Tibial artery (tissue), 4 donors: ENCODE measurements around the gene LYRM4.
A peak's percentile ranks its signal among the peaks of the same experiment; 100 is the strongest.

ENCODE experiments used
- DNase-seq, 2 donors: peaks; one replicate each; pipeline ENCODE4 v3.0.0-alpha.2; 2019
- H3K27ac ChIP-seq, 2 donors: fragments of 200-600 bp; sonication (generic) in 1 of 2; 1 replicate in 1 of 2; 2 replicates in 1 of 2; pipeline ENCODE4 v1.5.1; 2018 to 2019; ENCODE audit warnings: mild to moderate bottlenecking in 1 of 2
- H3K27me3 ChIP-seq, 2 donors: fragments of 200-600 bp; sonication (generic) in 1 of 2; one replicate each; pipeline versions ENCODE4 v1.5.1 to v1.6.0; 2016 to 2019
- H3K36me3 ChIP-seq, 3 donors: fragments of 200-600 bp; sonication (generic) in 2 of 3; one replicate each; pipeline ENCODE4 v1.5.1; 2016 to 2019; ENCODE audit warnings: mild to moderate bottlenecking in 2 of 3
- H3K4me1 ChIP-seq, 4 donors: fragments of 200-600 bp; sonication (generic) in 2 of 4; 1 replicate in 3 of 4; 2 replicates in 1 of 4; pipeline ENCODE4 v1.5.1; 2016 to 2019
- H3K4me3 ChIP-seq, 2 donors: fragments of 200-600 bp; sonication (generic) in 1 of 2; 1 replicate in 1 of 2; 2 replicates in 1 of 2; pipeline ENCODE4 v1.5.1; 2018 to 2019; ENCODE audit warnings: mild to moderate bottlenecking in 2 of 2
- H3K9me3 ChIP-seq, 3 donors: fragments of 200-600 bp; sonication (generic) in 1 of 3; one replicate each; pipeline ENCODE4 v1.5.1; 2016 to 2019
- intact Hi-C: fragments of 100-400 bp; cut with DNase I; formaldehyde crosslinking; loops from one replicate; pipeline ENCODE4 v1.15.0; 2023; ENCODE audit warnings: low total_unique reads
- TF ChIP-seq, protein P1 (sequence below), 2 experiments: fragments of 200-600 bp in 1 of 2; fragments of 450-650 bp in 1 of 2; IDR thresholded peaks; one replicate each; pipeline ENCODE4 v1.5.1; 2017 to 2019; ENCODE audit warnings: antibody characterized with exemption in 2 of 2, mild to moderate bottlenecking in 1 of 2, moderate library complexity in 1 of 2

Gene LYRM4

GRCh38 chr6:5100806-5101205, 159.9 kb downstream of the LYRM4 start:
- Histone ChIP-seq H3K36me3 (no peaks in the 10 kb centered on the region), H3K4me3 (no peak overlapping the region), H3K4me1 (no peaks in the 10 kb centered on the region), H3K27me3 (no peaks in the 10 kb centered on the region), H3K9me3 (no peaks in the 10 kb centered on the region), H3K27ac (no peak overlapping the region)
- TF ChIP-seq, protein P1, sequence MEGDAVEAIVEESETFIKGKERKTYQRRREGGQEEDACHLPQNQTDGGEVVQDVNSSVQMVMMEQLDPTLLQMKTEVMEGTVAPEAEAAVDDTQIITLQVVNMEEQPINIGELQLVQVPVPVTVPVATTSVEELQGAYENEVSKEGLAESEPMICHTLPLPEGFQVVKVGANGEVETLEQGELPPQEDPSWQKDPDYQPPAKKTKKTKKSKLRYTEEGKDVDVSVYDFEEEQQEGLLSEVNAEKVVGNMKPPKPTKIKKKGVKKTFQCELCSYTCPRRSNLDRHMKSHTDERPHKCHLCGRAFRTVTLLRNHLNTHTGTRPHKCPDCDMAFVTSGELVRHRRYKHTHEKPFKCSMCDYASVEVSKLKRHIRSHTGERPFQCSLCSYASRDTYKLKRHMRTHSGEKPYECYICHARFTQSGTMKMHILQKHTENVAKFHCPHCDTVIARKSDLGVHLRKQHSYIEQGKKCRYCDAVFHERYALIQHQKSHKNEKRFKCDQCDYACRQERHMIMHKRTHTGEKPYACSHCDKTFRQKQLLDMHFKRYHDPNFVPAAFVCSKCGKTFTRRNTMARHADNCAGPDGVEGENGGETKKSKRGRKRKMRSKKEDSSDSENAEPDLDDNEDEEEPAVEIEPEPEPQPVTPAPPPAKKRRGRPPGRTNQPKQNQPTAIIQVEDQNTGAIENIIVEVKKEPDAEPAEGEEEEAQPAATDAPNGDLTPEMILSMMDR (IDR thresholded peaks at IDR 0.05) = no peak
- no peak for DNase-seq
- intact Hi-C loops = no loop called here

- Histone ChIP-seq H3K27ac (no peak overlapping the region), H3K4me3 (no peak overlapping the region), H3K36me3 (no peaks in the 10 kb centered on the region), H3K27me3 (no peaks in the 10 kb centered on the region), H3K4me1 (no peaks in the 10 kb centered on the region), H3K9me3 (no peaks in the 10 kb centered on the region)
- TF ChIP-seq, protein P1 (IDR thresholded peaks at IDR 0.05) = no peak
- intact Hi-C loops = no loop called here
- no peak for DNase-seq
Observed at GRCh38 chr6:5099537-5099936, 161.2 kb downstream of the LYRM4 start.

GRCh38 chr6:5098501-5099270, 162.1 kb downstream of the LYRM4 start:
- TF ChIP-seq, protein P1 (IDR thresholded peaks at IDR 0.05) = no peak
- Histone ChIP-seq H3K36me3 (no peaks in the 10 kb centered on the region), H3K4me1 (no peaks in the 10 kb centered on the region), H3K4me3 (no peak overlapping the region), H3K9me3 (no peaks in the 10 kb centered on the region), H3K27ac (no peak overlapping the region), H3K27me3 (no peaks in the 10 kb centered on the region)
- DNase-seq = no peak
- intact Hi-C loops = no loop called here

- DNase-seq = no peak
- peak overlapping the region in 1 of 2 donors; percentile 12 for H3K27ac ChIP-seq
- intact Hi-C loops = no loop called here
- TF ChIP-seq, protein P1 (IDR thresholded peaks at IDR 0.05) = no peak
- no peaks in the 10 kb centered on the region for H3K27me3 ChIP-seq
- H3K36me3 ChIP-seq = no peaks in the 10 kb centered on the region
- H3K9me3 ChIP-seq = no peaks in the 10 kb centered on the region
- H3K4me3 ChIP-seq = no peak overlapping the region
- H3K4me1 ChIP-seq = no peaks in the 10 kb centered on the region
Observed at GRCh38 chr6:5096482-5096881, 164.3 kb downstream of the LYRM4 start.

DNA sequence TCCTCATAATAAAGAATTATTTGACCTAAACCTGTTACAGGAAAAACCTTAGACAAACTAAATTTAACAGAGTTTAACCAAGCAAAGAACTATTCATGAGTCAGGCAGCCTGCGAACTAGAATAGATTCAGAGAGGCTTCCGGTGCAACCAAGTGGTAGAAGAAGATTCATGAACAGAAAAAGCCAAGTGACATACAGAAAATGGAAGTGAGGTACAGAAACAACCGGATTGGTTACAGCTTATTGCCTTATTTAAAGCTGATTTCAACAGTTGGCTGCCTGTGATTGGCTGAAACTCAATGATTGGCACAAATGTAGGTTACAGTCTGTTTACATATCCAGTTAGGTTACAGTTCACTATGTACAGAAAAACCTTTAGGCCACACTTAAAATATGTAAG, 165.5 kb downstream of the LYRM4 start:
- H3K27ac ChIP-seq = no peak overlapping the region
- no peaks in the 10 kb centered on the region for H3K36me3 ChIP-seq
- no peaks in the 10 kb centered on the region for H3K27me3 ChIP-seq
- no peaks in the 10 kb centered on the region for H3K4me1 ChIP-seq
- no peak overlapping the region for H3K4me3 ChIP-seq
- intact Hi-C loops = no loop called here
- TF ChIP-seq, protein P1 (IDR thresholded peaks at IDR 0.05) = no peak
- no peak for DNase-seq
- no peaks in the 10 kb centered on the region for H3K9me3 ChIP-seq
